GM21528 (cell line): ENCODE measurements around the gene MKI67.
"Not testable (repeated sequence)": the region's sequence is repeated elsewhere in the genome, so short reads cannot be mapped to it uniquely, and the experiment has no call there.

Source experiments
- ATAC-seq: cut with Tn5 transposase; IDR thresholded peaks from one replicate; pipeline ENCODE4 v1.9.1; 2021; ENCODE audit warnings: mild to moderate bottlenecking, moderate library complexity; ENCODE audit not compliant: unreplicated experiment, low FRiP score

MKI67 gene

DNA sequence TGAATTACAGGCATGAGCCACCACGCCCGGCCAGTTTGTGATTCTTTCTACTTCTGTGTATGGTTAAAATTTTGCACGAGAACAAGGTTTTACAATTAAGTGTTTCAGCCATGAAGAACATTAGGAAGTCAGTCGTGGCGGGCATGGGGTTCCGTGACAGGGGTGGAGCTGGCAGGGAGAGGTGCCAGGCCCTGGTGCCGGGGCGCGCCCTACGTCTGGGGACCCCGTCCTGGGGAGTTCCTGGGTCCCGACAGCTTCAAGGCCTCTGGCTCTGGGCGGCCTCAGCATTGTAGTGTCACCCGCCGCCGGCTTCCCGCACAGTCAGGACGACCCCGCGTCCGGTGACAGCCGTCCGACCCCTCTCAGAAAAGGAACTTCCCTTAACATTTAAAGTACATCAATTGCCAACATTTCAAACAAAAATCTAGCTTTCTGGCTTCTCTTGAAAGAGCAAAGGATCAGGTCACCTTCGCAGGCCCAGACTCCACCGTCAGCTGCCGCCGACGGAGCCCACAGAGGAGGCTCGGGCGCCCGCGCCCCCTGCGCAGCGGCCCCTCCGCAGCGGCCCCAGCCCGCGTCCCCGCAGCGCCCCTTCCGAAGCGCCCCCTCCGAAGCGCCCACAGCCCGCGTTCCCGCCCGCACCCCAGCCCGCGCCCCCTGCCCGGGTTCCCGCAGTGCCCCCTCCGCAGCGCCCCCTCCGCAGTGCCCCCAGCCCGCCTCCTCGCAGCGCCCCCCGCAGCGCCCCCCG, 23.2 kb upstream of the MKI67 start:
- no peak for ATAC-seq

DNA sequence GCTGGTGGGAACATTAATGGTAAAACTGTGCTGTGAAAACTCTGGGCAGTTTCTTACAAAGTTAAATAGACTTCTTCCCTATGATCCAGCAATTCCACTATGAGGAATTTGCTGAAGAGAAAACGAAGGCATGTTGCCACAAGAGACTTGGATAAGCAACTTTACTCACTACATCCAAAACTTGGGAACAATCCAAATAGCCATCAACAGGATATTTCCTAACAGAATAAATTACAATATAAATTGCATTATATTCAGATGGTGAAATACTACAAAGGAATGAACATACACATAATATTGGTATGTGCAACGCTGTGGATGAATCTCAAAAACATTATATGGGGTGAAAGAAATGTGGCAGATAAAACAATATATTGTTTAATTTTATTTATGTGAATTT, 21.4 kb upstream of the MKI67 start:
- ATAC-seq, result no peak

DNA sequence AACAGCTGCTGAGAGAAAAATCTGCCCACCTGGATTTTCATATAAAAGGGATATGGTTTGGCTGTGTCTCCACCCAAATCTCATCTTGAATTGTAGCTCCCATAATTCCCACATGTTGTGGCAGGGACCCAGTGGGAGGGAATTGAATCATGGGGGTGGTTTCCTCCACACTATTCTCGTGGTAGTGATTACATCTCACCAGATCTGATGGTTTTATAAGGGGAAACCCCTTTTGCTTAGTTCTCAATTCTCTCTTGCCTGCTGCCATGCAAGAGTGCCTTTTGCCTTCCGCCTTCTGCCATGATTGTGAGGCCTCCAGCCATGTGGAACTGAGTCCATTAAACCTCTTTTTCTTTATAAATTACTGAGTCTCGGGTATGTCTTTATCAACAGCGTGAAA, 20.8 kb upstream of the MKI67 start:
- ATAC-seq, result no peak

GRCh38 chr10:128144547-128144946, 18.3 kb upstream of the MKI67 start:
- ATAC-seq, result no peak

GRCh38 chr10:128143531-128143930, 17.3 kb upstream of the MKI67 start:
- ATAC-seq, result no peak

- ATAC-seq, result no peak
Measured at GRCh38 chr10:128140425-128140824, 14.2 kb upstream of the MKI67 start.

DNA sequence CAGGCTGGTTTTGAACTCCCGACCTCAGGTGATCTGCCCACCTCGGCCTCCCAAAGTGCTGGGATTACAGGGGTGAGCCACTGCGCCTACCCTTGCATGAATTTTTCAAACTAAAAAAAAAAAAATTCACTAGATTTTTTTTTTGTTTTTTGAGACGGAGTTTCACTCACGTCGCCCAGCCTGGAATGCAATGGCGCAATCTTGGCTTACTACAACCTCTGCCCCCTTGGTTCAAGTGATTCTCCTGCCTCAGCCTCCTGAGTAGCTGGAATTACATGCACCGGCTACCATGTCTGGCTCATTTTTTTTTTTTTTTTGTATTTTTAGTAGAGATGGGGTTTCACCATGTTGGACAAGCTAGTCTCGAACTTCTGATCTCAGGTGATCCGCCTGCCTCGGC, 12.2 kb upstream of the MKI67 start:
- not testable (repeated sequence) for ATAC-seq

DNA sequence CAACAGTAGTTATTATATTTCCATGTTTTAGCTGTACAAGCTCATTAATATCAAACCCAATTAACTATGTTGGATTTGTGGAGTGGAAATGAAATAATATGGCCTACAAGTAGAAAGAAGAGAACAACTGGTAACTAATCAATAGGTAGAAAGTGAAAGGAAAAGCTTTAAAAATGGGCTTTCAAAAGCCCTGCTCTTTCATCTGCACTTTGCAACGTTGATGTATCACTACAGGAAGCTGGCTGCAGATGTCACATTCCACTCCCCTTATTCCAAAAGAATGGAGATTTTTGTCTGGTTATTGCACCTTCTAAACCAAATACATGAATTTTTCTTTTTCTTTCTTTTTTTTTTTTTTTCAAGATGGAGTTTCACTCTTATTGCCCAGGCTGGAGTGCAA, 11.7 kb upstream of the MKI67 start:
- ATAC-seq, result no peak

- ATAC-seq, result no peak
Measured at GRCh38 chr10:128130051-128130450, 3.8 kb upstream of the MKI67 start.

DNA sequence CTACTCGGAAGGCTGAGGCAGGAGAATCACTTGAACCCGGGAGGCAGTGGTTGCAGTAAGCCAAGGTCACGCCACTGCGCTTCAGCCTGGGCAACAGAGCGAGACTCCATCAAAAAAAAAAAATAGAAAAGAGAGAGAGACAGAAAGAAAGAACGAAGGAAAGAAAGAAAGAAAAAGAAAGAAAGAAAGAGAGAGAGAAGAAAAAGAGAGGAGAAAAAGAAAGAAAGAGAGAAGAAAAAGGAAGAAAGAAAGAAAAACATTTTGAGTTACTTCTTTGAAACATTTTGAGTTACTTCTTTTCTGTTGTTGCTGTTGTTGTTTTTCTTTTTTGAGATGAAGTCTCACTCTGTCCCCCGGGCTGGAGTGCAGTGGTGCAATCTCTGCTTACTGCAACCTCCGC, 2.4 kb upstream of the MKI67 start:
- ATAC-seq, result no peak

DNA sequence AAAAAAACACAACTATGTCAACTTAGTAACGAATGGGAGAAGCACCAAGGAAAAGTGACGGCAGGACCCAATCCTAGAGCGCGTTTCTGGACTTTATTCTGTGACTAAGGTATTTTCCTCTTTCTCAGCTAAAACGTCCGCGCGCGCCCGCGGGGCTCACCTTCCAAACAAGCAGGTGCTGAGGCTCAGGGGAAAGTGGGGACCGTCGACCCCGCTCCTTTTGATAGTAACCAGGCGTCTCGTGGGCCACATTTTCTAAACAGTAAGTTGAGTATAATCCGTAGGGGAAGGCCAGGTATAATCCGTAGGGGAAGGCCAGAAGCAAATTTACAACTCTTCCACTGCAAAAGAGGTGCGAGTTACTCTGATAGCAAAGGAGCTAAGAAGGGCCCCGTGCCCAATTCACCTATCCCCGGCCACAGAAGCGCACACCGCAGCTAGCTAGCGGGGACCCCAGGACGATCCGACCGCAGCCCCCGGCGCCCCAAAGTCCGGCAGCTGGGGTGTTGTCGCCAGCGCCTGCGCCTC, 743 bp downstream of the MKI67 start:
- no peak for ATAC-seq

GRCh38 chr10:128124813-128125403, 1.3 kb downstream of the MKI67 start:
- ATAC-seq, result no peak

DNA sequence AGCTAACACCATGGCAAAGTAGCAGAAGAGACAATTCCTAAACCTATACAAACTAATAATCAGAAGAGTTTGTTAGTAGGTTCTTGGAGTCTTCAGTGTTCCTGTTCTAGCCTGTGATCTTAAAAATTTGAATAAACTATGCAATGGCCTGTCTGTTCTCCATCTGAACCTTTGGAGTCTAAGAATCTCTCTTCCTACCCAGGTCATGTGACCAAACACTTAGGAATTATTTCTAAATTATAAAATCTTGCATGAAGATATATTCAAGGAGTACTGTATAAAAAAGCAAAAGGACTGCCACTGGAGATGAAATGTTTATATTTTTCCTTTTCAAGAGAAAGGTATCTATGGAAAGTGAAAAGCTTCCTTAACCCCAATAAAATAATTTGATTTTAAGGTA, 2.4 kb downstream of the MKI67 start:
- no peak for ATAC-seq

DNA sequence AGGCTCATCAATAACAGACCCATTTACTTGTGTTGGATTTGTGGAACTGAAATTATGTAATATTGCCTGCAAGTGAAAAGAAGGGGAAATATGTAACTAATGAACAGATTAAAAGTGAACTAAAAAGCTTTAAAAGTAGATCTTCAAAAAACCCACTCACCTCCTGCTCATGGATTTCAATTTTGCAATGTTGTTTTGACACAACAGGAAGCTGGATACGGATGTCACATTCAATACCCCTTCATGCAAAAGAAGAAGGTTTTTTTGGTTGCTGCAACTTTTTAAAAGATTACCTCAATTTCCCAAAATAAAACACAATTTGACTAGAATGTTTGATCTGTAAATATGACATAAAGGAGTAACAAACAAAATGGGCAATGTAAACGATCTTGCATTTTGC, 3.3 kb downstream of the MKI67 start:
- no peak for ATAC-seq

DNA sequence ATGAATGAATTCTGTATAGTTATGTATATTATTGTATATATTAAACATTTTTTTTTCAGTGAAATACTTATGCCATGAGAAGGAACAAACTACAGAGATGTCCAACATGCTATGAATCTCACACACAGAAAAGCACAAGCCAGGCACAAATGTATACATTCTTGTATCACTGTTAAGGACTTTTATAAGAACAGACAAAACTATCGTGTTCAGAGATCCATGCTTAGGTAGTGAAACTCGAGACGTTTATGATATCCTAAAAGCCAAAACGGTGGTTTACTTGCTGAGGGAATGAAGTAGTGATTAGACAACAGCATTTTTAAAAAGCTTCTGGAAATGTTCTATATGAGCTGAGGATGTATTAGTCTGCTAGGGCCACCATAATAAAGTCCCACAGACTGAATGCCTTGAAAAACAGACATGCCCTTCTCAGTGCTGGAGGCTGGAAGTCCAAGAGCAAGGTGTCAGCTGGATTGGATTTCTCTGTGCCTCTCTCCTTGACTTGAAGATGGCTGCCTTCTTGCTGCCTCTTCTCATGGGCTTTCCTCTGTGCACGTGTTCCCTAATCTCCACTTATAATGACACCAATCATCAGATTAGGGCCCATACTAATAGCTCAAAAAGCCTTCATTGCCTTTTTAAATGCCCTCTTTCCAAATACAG, 4.3 kb downstream of the MKI67 start:
- ATAC-seq, result no peak

- ATAC-seq, result no peak
Measured at GRCh38 chr10:128116851-128117615, 9.2 kb downstream of the MKI67 start.

- no peak for ATAC-seq
Measured at GRCh38 chr10:128116187-128116586, 10.0 kb downstream of the MKI67 start.

DNA sequence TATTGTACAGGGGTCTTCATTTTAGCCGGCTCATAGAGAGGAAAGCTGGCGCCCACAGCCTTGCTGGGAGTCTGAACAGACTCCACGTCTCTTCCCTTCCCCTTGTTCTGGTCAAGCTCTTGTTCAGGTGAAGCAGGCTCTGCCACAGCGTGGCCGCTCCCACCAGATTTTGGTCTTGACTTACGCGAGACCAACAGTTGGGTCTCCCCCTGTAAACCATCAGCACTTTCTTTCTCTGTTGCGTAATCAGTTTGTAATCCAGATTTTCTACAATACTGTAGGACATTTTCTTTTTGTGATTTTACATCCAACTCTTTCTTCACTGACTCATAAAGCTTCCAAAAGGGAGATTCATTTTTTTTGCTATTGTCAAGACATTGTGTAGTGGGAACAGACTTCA, 10.9 kb downstream of the MKI67 start:
- no peak for ATAC-seq

DNA sequence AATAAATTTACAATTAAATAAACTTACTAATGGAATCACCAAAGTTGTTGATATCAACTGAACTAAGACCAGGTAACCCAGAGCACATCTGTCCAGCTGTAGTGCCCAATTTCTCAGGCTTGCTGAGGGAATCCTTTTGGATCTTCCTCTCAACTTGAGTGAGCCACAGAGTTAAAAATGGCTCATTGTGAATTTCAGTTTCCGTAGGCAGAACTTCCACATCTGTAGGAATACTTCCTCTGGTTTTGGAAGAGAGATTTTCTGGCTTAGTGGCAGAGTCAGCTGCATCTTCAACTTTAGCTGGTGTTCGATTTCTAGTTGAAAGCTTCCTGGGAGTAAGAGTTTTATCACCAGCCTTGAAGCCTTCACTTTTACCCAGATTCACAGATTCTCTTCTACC, 11.3 kb downstream of the MKI67 start:
- no peak for ATAC-seq

- ATAC-seq, result no peak
Measured at GRCh38 chr10:128113026-128113425, 13.2 kb downstream of the MKI67 start.

- ATAC-seq, result no peak
Measured at GRCh38 chr10:128111696-128112095, 14.5 kb downstream of the MKI67 start.
